CD4-positive, alpha-beta T cell treated with Interleukin-15 for 4 hours (primary cell): ENCODE results near the gene GULP1.
"Not testable (repeated sequence)": the region's sequence is repeated elsewhere in the genome, so short reads cannot be mapped to it uniquely, and the experiment has no call there.

Experiments
- DNase-seq: peaks from one replicate; pipeline ENCODE4 v3.0.0-alpha.2; 2020; ENCODE audit warnings: low spot score

Gene GULP1

GRCh38 chr2:188292348-188293239, 920 bp downstream of the GULP1 start:
- no peak for DNase-seq

DNA sequence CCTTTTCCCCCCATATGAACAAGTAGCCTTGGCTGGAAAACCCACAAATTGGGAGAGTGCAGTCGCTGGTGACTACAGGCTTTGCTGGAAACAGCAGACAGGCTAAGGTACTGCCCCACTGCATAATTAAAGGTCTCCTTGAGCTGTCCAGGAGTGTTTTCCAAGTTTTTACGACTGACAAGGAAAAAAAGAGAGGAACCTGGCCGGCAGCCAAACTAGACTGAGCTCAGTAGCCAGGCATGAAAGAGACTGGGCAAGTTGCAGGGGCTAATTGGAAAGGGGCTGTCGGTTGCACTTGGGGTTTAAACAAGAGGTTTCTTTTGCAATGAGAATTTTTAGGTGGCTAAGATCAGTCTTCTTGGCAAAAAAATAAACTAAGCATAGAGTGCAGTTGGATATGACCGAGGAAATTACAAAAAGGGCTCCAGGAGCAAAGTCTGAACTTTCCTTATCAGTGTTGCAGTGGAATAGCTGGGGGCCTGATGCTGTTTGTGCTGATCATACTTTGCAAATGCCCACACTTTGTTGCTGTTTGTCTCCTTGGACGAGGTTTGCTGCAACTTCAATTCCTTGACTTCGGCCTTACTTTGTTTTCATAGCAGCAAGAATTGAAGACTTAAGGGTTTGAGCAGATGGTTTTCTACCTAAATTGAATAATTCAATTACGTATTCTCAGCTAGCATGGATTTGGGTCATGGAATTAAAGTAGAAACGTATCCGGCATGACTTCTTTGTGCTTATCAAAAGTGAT, 2.1 kb downstream of the GULP1 start:
- no peak for DNase-seq

- DNase-seq: no peak
These were observed 2.8 kb downstream of the GULP1 start for GRCh38 chr2:188294352-188294926.

DNA sequence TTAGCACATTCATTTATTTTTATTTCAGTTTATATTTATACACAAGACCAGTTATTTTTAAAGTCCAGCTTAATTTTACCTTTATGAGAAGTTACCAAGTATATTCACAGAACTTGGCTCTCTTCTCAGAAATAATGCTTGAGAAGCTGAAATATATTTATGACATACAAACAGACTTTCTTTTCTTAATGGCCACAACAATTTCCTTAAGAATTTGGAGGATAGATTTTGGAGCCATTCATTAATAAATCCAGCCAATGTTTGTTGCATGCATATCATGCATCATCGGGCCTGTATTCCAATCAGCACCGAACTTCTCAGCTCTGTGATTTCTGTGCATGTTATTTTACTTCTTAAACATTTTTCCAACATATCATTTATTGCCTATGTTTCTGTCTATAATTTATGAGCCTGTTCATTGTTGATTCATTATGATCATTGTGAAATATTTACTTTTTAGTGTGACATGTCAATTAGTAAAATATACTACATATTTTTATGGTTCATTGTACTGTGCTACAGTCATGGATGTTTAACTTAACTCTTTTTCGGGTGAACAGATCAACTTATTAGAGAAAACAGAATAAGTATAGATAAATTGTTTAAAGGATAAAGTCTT, 3.5 kb downstream of the GULP1 start:
- DNase-seq: no peak

- DNase-seq: no peak
These were observed 6.3 kb downstream of the GULP1 start for GRCh38 chr2:188297978-188298377.

- DNase-seq: not testable (repeated sequence)
These were observed 7.3 kb downstream of the GULP1 start for GRCh38 chr2:188298937-188299371.

DNA sequence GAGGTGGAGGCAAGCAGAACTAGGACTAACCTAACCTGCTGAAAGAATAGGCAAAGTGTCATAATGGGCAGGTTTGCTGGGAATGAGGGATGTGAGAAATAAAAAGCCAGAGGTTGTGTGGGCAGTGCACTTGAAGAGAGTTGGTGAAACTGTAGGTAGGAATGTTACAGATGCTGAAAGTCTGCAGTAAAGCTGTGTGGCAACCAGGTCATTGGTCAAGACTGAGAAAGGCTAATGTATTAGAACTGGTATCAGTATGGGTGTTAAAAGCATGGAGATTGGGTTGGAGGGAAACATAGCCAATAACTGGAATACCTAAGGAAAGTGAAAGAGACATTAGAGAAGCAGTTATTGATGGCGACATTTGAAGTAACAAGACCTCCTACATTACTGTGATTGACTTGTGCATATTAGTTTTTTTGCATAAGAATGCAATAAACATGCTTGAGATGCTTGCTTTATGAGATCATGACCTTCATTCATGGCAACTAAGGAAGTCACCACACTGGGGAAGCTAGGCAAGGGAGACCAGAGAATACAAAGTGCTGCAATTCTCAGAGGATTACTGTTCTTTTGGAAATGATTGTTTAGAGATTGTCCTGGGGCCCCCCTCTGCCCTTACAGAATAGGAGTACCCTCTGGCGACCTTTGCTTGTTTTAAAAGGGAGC, 11.8 kb downstream of the GULP1 start:
- no peak for DNase-seq

- DNase-seq: no peak
These were observed 13.6 kb downstream of the GULP1 start for GRCh38 chr2:188305271-188305670.

DNA sequence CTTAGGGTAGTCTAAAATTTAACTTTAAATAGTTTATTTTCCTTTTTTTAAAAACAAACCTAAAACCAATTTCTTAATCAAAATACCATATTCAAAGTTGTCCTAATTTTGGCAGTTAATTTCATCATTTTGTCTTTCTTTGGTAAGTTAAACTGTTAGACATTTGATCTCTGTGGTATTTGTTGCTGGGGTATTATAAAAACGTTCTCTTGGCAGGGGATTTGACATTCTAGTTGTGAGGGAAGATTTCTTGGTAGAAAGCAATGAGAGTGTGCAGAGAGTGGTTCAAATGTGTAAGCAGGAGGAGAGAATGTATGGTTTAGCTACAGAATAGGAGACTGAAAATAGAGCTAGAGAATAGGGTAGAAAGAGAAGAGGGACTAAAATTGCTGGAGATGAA, 14.6 kb downstream of the GULP1 start:
- no peak for DNase-seq

GRCh38 chr2:188307850-188308283, 16.2 kb downstream of the GULP1 start:
- DNase-seq: no peak

GRCh38 chr2:188308483-188308882, 16.8 kb downstream of the GULP1 start:
- no peak for DNase-seq

GRCh38 chr2:188309364-188309763, 17.7 kb downstream of the GULP1 start:
- no peak for DNase-seq

GRCh38 chr2:188314314-188315054, 22.8 kb downstream of the GULP1 start:
- DNase-seq: no peak

- no peak for DNase-seq
These were observed 24.1 kb downstream of the GULP1 start for GRCh38 chr2:188315750-188316149.

DNA sequence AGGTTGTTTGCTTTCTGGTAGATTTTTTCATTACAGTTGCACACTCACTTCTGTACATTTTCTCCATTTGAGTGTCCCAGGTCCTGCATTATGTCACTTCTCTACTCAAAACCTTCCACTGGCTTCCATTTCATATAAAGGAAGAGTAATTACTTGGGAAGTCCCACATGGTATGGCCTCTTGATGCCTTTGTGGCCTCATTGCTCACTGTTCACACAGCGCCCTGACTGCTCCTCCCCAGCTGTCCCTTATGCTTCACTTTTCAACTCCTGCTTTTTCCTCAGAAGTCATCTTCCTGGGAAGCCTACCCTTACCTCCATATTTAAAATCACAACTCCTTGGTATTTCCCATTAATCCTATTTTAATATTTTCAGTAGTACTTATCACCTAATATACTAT, 24.7 kb downstream of the GULP1 start:
- DNase-seq: no peak

GRCh38 chr2:188316791-188317423, 25.2 kb downstream of the GULP1 start:
- DNase-seq: no peak

GRCh38 chr2:188318161-188318749, 26.6 kb downstream of the GULP1 start:
- no peak for DNase-seq

GRCh38 chr2:188319838-188320237, 28.2 kb downstream of the GULP1 start:
- DNase-seq: no peak

GRCh38 chr2:188320861-188321260, 29.2 kb downstream of the GULP1 start:
- DNase-seq: no peak
